ENCODE data around the gene MMP2. TPM values are rescaled to one million over a fixed set of nuclear protein-coding genes. Genes with fewer than 3 reads are reported as not detected.

The MMP2 gene
- total RNA-seq, 1 donor from 2014 or later = 10.5 TPM

DNA sequence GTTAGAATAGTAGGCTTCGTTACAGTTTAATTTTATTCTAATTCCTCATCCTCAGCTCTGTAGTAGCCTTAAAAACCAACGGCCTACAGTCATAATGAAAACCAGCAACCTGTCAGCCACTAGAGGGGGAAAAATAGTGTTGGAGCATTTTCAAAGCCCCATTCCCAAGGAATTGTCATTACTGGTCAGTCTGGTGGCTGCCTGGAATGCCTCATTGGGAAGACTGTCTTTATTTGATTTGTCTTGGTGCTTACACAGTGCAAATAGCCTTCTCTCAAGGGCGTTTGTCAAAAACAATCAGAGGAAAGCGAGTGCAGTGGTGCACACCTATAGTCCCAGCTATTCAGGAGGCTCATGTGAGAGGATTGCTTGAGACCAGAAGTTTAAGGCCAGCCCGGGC, 34.6 kb downstream of the MMP2 start:
- DNase-seq (ENCODE audit: low read depth in 2 of 2) = no peak

DNA sequence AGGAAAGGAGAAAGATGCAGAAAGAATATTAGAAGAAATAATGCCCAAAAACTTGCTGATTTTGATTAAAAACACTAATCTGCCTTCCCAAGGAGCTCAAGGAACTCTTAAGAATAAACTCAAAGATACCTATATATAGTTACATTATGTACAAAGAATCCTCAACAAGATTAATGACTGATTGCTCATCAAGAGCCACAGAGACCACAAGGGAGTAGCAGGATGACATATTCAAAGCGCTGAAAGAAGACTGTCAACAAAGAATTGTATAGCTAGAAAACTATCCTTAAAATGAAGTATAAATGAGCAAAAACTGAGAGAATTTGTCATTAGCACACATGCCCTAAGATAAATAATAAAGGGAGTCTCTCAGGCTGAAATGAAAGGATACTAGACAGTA, 36.1 kb downstream of the MMP2 start:
- no peak for DNase-seq (ENCODE audit: low read depth in 2 of 2)

DNA sequence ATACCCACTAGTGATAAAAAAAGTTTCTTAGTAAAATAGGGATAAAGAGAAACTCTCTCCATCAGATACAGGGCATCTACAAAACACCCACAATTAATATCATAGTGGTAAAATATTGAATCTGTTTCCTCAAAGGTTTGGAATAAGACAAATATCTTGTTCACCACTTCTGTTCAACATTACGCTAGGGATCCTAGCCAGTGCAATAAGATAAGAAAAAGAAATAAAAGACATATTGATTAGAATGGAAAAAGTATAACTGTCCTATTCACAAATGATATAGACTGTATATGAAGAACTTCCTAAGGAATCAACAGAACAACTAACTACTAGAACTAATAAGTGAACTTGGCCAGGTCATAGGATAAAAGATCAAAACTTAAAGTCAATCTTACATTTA, 42.8 kb downstream of the MMP2 start:
- no peak for DNase-seq (ENCODE audit: low read depth in 2 of 2)

DNA sequence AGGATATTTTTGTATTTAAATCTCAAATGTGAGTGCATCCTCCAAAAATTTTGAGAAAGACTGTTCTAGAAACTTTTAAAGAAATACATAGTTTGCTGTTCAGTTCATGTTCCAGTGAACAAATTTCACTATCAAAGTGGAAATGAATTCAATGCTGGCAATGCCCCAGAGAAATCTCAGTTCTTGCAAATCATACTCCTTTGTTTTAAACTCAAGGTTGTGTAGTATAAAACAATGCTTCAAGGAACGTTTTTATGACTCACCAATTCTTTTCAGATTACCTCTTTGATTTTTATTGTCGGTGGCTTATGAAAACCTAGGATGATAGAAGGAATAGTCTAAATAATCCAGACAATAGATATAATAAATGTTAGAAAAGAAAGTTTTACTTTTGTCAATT, 47.4 kb downstream of the MMP2 start:
- DNase-seq (ENCODE audit: low read depth in 2 of 2) = peak in 1 of 2 donors; percentile 70

DNA sequence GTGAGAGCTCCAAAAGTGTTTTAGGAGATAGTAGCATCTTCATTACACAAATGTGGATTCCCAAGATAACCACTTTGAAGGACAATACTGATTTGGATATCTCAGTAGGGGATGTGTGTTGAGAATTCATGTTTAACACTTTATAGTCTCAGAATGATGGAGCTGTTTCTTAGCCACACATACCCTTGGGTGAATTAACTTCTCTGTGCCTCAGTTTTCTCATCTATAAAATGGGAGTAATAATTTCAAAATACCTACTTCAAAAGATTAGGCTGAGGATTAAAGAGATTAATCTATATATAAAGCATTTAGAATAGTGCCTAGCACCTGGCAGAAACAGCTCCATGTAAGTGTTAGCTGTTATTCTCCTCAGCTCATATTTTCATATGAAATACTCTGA, 48.9 kb downstream of the MMP2 start:
- no peak for DNase-seq (ENCODE audit: low read depth in 2 of 2)

DNA sequence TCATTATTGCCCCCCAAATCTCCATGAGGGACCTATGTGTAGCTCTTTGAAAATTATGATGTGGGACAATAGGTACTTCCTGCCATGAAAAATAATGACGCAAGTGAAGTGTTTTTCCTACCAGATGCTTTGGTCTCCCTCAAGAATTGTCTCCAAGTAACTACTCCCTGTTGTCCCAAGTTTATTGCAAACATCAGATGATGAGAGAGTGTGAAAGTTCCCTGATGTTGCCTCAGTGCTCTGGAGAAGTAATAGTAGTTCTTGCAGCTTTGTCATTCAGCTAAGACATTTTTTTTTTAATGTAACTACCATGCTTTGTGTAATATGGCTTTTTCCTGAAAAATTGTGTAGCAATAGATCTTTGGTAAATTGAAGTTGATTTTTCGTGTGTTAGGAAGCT, 50.0 kb downstream of the MMP2 start:
- DNase-seq (ENCODE audit: low read depth in 2 of 2) = peak in 1 of 2 donors; percentile 55

DNA sequence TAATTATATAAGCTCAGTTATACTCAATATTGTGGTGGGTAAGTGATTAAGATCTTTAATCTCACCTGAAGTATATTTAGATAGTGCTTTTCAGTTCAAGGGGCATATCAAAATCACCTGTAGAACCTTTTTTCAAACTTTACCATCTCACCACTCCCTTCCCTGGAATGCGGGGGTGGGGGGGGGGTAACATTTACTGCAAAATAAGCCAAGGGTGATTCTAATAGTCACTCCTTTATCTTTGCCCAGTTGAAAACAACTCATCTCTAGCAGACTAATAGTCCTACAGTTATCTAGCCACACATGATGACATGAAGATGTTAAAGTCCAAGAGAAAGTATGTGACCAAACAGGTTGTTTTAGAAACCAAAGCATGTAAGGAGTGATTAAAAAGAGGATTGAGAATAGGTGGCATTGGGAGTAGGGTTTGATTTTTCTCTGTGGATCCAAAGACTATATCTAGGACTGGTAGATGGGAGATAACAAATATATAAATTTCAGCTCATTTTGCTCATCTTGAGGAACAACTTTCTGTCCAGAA, 51.4 kb downstream of the MMP2 start:
- DNase-seq (ENCODE audit: low read depth in 2 of 2) = no peak

DNA sequence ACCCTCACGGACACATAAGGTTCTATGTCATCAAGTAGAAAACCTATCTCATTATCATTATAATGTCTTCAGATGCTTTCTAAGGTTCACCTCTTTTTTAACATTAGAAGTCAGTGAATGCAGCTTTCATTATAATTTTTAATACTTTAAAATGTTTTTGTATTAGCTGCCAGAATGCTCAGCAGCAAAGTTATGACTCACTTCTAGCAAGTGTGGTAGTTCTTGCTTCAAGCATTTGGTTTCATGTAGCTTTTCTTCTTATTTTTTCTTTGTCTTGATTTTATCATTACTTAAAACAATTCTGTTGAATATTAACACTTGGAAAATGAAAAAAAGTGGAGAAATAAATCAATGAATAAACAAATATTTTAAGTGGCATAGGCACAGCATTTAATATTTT, 53.2 kb downstream of the MMP2 start:
- no peak for DNase-seq (ENCODE audit: low read depth in 2 of 2)

DNA sequence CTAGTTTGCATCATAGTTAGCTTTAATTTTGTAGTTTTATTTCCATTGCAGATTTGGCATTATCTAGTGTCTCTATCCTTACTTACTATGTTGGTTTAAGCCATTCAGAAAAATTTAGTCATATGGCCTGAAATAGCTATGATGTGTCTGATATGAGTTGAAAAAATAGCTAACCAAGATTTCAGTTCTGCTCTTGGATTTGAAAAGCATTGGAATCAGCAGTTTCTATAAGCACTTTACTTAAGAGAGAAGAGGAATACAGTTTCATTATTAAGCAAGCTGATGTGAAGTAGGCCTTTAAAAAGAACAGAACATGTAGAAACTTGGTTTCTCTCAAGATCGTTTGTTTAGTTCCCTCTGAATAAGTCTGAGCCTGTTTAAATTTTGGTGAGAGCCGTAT, 55.8 kb downstream of the MMP2 start:
- DNase-seq (ENCODE audit: low read depth in 2 of 2) = no peak

DNA sequence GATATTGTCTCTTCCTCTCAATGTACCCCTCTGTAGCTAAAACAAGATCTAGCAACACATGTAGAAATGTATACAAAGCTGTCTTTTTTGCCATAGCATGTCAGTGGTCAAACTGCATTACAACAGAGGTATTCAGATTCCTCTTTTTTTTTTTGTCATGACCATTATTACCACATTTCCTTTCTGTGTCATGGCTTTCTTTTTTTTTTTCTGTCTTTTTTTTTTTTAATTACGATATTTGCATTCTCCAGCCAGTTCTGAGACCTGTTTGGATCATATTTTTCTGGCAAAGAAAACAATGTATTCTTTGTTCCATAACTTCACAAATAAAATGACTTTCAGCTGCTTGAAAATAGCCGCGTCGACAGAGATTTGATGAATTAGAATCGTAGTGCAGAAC, 60.1 kb downstream of the MMP2 start:
- no peak for DNase-seq (ENCODE audit: low read depth in 2 of 2)

DNA sequence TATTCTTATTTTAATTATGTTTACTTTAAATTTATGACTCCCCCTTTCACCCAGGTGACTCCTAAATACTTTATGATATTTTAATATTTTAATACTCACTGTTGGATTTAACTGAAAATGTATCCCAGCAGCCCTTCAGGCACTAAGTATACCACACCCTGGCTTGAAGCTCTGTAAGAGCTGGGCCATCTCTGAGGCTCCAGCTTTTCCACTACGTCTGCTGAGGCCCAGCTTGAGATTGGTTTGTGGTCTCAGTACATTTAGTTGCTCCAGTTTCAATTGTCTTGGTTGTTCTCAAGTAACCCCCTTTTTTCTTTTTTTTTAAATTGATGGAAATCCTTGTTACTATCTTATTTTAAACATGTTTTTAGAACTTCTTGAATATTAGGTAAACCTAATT, 60.5 kb downstream of the MMP2 start:
- no peak for DNase-seq (ENCODE audit: low read depth in 2 of 2)

DNA sequence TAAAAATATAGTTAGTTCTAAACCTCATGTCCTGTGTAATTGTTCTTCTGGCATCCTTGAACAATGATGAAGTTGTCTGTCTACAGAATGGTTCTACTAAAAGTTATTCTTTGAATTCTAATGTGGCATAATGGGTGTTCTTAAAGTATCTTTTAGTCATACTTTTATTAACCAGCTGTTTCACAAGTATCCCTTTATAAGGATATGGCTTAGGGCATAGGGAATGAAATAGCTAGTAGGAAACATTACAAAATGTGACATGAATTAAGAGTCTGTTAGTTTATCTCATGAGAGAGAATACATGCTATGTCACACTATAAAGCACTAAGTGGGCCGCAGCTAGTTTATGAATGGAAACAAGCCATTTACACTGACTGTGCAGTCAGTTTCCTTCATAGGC, 61.2 kb downstream of the MMP2 start:
- no peak for DNase-seq (ENCODE audit: low read depth in 2 of 2)

DNA sequence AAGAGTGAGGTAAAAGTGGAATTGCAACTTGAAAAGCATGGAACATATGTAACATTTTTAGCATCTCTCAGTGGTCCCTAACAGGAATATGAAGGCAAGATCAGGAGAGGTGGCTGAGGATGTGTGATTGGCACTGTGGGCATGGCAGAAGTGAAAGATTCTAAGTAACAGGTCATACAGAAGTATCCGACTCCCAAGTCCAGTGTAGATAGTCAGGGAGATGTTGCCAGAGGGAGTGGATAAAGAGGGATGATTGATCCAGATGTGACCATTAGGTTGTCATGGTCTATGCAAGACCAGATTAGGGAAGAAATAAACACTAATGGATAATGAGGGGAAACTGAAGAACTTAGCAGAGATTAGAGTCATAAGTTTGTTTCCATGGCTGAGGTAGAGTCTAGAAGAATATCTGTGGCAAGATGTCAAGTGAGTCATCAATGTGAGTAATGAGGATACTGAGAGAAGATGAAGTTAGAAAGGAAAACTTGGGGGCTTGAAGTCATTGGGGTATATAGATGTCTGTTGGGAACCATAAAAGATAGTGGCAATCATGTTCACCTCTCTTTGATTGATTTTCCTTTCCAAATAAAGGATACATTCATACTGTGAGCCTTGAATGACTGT, 63.6 kb downstream of the MMP2 start:
- peak in 1 of 2 donors; percentile 46 for DNase-seq (ENCODE audit: low read depth in 2 of 2)

DNA sequence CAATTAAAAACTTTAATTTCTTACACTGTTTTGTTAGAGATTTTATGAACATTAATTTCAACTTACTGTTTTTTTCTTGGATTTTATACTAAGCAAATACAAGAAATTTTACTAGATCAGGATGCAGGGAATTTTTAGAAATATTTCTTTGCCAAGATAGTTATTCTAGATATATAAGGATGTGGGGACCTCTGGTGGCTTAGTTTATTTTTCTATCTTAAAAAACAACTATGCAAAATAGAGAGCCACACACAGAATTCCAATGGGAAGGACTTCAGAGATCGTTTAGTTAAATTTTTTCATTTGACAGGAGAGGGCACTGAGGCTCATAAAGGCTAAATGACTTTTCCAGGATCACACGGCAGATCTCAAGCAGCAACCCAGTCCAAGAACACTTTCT, 64.5 kb downstream of the MMP2 start:
- DNase-seq (ENCODE audit: low read depth in 2 of 2) = peak in 1 of 2 donors; percentile 31

DNA sequence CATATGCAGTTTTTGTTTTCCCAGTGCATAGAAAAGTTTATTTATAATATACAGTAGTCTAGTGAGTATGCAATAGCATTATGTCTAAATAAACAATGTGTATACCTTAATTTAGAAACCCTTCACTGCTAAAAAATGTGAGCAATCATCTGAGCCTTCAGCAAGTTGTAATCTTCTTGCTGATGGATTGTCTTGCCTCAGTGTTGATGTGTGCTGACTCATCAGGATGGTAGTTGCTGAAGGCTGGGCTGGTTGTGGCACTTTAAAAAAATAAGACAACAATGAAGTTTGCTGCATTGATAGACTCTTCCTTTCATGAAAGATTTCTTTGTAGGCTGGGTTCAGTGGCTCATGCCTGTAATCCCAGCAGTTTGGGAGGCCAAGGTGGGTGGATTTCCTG, 73.6 kb downstream of the MMP2 start:
- peak in 1 of 2 donors; percentile 62 for DNase-seq (ENCODE audit: low read depth in 2 of 2)

DNA sequence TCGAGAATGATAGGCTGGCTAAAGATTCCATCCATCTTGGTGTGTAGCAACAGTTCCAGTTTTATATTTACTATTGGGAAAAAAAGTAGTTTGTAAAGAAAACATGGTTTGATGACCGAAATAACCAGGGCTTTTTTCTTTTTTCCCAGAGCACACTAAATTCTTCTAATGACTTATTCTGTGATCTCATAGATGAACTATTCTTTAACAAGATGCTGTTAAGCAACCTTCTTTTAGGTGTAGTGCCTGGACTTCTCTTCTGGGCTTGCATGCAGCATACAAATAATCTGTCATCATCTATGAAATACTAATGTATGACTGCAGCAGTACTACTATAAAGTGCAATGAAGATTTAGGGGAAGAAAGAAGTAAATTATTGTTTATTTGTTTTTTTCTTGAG, 76.4 kb downstream of the MMP2 start:
- no peak for DNase-seq (ENCODE audit: low read depth in 2 of 2)

Other genes with a start within 250 kb of the MMP2 start
- gene IRX6, start 155.0 kb upstream of the MMP2 start, total RNA-seq = not detected in 2 replicates
- gene LPCAT2, start 29.9 kb downstream of the MMP2 start, total RNA-seq = 4.0 and 5.9 TPM in 2 replicates
- 0.13 TPM in 2 replicates for gene CAPNS2, start 87.5 kb downstream of the MMP2 start, total RNA-seq
- gene SLC6A2, start 176.8 kb downstream of the MMP2 start, total RNA-seq = under 0.01 TPM in 1 of 2 replicates, not detected in the other

Data from dermis microvascular lymphatic vessel endothelial cell (primary cell).